ENCODE results near the gene REC8.

REC8 gene

GRCh38 chr14:24177891-24178290 is 6.0 kb downstream of the REC8 start:
- Histone ChIP-seq H3K4me2 (ENCODE audit: low read depth, low read length, poor library complexity, severe bottlenecking) (no peak overlapping the region), H4K20me1 (ENCODE audit: low read depth, low read length) (no peaks in the 10 kb centered on the region), H3K4me3 (ENCODE audit: insufficient read depth, low read length, poor library complexity, severe bottlenecking) (no peak overlapping the region), H3K9me2 (replicated peaks; ENCODE audit: insufficient read depth, low read length) (no peaks in the 10 kb centered on the region), H3K9ac (ENCODE audit: low read length) (no peak overlapping the region), H3K27me3 (ENCODE audit: low read length) (no peaks in the 10 kb centered on the region), H3F3A (ENCODE audit: insufficient read depth) (no peaks in the 10 kb centered on the region), H3K9me3 (ENCODE audit: insufficient read depth, low read length) (no peaks in the 10 kb centered on the region), H3K27ac (ENCODE audit: low read depth, low read length) (no peak overlapping the region), H2AFZ (ENCODE audit: low read depth, low read length, severe bottlenecking) (no peak overlapping the region), H3K79me2 (ENCODE audit: insufficient read depth, low read length) (no peaks in the 10 kb centered on the region), H3K36me3 (ENCODE audit: low read length) (no peaks in the 10 kb centered on the region)
- TF ChIP-seq CTCF (IDR thresholded peaks at IDR 0.05; ENCODE audit: insufficient read depth, low read length, poor library complexity, severe bottlenecking), result no peak
- no peak for TF ChIP-seq EZH2phosphoT487 (conservative IDR thresholded peaks at IDR 0.05; ENCODE audit: low read length)

DNA sequence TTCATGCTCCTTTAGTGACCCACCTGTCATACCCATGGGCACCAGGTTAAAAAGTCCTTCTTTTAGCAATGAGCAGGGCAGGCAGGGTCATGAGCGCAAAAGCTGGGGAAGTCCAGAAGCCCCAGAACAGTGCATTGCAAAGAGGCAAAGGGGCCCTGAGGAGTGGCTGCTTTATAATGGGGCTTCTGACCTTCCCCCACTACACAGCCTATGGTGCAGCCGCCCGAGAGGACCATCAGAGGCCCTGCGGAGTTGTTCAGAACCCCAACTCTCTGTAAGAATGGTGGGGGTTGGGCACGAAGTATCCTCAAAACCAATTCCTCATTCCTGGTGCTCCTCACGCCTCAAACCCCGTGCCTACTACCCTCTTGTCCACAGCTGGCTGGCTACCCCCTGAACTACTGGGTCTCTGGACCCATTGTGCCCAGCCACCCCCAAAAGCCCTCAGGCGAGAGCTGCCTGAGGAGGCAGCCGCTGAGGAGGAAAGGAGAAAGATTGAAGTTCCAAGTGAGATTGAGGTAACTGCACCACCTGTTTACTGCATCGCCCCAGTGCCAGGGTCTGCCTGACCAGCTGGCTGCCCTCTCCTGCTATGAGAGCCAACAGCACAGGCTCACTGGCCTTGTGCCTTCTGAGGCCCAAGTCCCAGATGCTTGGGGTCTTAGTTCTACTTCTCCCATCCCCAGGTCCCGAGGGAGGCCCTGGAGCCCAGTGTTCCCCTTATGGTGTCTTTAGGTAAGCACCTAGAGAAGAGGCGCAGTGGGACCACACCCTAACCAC is 6.7 kb downstream of the REC8 start:
- H3F3A ChIP-seq (ENCODE audit: insufficient read depth), result no peaks in the 10 kb centered on the region
- no peaks in the 10 kb centered on the region for H3K79me2 ChIP-seq (ENCODE audit: insufficient read depth, low read length)
- no peaks in the 10 kb centered on the region for H3K36me3 ChIP-seq (ENCODE audit: low read length)
- H2AFZ ChIP-seq (ENCODE audit: low read depth, low read length, severe bottlenecking), result no peak overlapping the region
- H3K4me2 ChIP-seq (ENCODE audit: low read depth, low read length, poor library complexity, severe bottlenecking), result no peak overlapping the region
- H3K9me2 ChIP-seq (replicated peaks; ENCODE audit: insufficient read depth, low read length), result no peaks in the 10 kb centered on the region
- H4K20me1 ChIP-seq (ENCODE audit: low read depth, low read length), result no peaks in the 10 kb centered on the region
- H3K4me3 ChIP-seq (ENCODE audit: insufficient read depth, low read length, poor library complexity, severe bottlenecking), result no peak overlapping the region
- no peak overlapping the region for H3K9ac ChIP-seq (ENCODE audit: low read length)
- no peaks in the 10 kb centered on the region for H3K27me3 ChIP-seq (ENCODE audit: low read length)
- no peak for TF ChIP-seq EZH2phosphoT487 (conservative IDR thresholded peaks at IDR 0.05; ENCODE audit: low read length)
- no peak for TF ChIP-seq CTCF (IDR thresholded peaks at IDR 0.05; ENCODE audit: insufficient read depth, low read length, poor library complexity, severe bottlenecking)
- no peak overlapping the region for H3K27ac ChIP-seq (ENCODE audit: low read depth, low read length)
- H3K9me3 ChIP-seq (ENCODE audit: insufficient read depth, low read length), result no peaks in the 10 kb centered on the region

DNA sequence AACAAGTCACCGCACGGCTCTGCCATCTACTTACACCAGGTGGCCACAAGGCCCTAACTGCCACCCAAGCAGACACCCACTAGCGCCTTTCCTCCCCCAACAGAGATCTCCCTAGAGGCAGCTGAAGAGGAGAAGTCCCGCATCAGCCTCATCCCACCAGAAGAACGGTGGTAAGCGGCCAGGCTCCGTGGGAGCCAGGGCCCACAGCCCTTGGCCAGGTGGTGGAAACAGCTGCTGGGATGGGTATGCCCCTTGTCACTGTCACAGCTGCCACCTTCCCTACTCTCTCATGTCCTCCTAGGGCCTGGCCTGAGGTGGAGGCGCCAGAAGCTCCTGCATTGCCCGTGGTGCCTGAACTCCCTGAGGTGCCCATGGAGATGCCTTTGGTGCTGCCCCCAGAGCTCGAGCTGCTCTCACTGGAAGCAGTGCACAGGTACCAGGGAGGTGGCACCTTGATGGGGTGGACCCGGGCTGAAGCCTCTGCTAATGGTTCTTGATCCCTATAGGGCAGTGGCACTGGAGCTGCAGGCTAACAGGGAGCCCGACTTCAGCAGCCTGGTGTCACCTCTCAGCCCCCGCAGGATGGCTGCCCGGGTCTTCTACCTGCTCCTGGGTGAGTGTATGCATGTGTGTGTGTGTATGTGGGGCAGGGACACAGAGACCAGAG is 7.5 kb downstream of the REC8 start:
- no peaks in the 10 kb centered on the region for H3K79me2 ChIP-seq (ENCODE audit: insufficient read depth, low read length)
- H2AFZ ChIP-seq (ENCODE audit: low read depth, low read length, severe bottlenecking), result no peak overlapping the region
- H3K9me2 ChIP-seq (replicated peaks; ENCODE audit: insufficient read depth, low read length), result no peaks in the 10 kb centered on the region
- H3K4me2 ChIP-seq (ENCODE audit: low read depth, low read length, poor library complexity, severe bottlenecking), result no peak overlapping the region
- H3K9me3 ChIP-seq (ENCODE audit: insufficient read depth, low read length), result no peaks in the 10 kb centered on the region
- H3K4me3 ChIP-seq (ENCODE audit: insufficient read depth, low read length, poor library complexity, severe bottlenecking), result no peak overlapping the region
- no peak overlapping the region for H3K9ac ChIP-seq (ENCODE audit: low read length)
- H3K36me3 ChIP-seq (ENCODE audit: low read length), result no peaks in the 10 kb centered on the region
- no peaks in the 10 kb centered on the region for H3F3A ChIP-seq (ENCODE audit: insufficient read depth)
- H4K20me1 ChIP-seq (ENCODE audit: low read depth, low read length), result no peaks in the 10 kb centered on the region
- H3K27me3 ChIP-seq (ENCODE audit: low read length), result no peaks in the 10 kb centered on the region
- no peak overlapping the region for H3K27ac ChIP-seq (ENCODE audit: low read depth, low read length)
- TF ChIP-seq CTCF (IDR thresholded peaks at IDR 0.05; ENCODE audit: insufficient read depth, low read length, poor library complexity, severe bottlenecking) (no peak), EZH2phosphoT487 (conservative IDR thresholded peaks at IDR 0.05; ENCODE audit: low read length) (no peak)
